Spleen (tissue), 11 donors: Measurements from ENCODE around the gene LTBP2. TPM values are rescaled to one million over a fixed set of nuclear protein-coding genes. Genes with fewer than 3 reads are reported as not detected.
A peak's percentile ranks its signal among the peaks of the same experiment; 100 is the strongest.

ENCODE experiments used
- DNase-seq: peaks from one replicate; pipeline ENCODE4 v3.0.0-alpha.2; 2020
- H3K27ac ChIP-seq, 8 donors: fragments of 200-600 bp; sonication (generic) in 7 of 8; 1 replicate in 4 of 8; 2 replicates in 4 of 8; pipeline versions ENCODE4 v1.5.0 to v1.8.0; 2016 to 2021; ENCODE audit warnings: inconsistent platforms in 4 of 8, mild to moderate bottlenecking in 4 of 8, moderate library complexity in 1 of 8
- H3K27me3 ChIP-seq, 7 donors: fragments of 200-600 bp; sonication (generic) in 6 of 7; replicated peaks in 1 of 7; 1 replicate in 4 of 7; 2 replicates in 3 of 7; pipeline versions ENCODE4 v1.5.0 to v1.8.0; 2016 to 2021; ENCODE audit warnings: inconsistent platforms in 3 of 7, mild to moderate bottlenecking in 1 of 7
- H3K36me3 ChIP-seq, 6 donors: fragments of 200-600 bp; sonication (generic) in 5 of 6; 1 replicate in 4 of 6; 2 replicates in 2 of 6; pipeline versions ENCODE4 v1.5.0 to v1.8.0; 2016 to 2021; ENCODE audit warnings: inconsistent platforms in 2 of 6
- H3K4me1 ChIP-seq, 6 donors: fragments of 200-600 bp; sonication (generic) in 5 of 6; 1 replicate in 3 of 6; 2 replicates in 3 of 6; pipeline versions ENCODE4 v1.5.0 to v1.8.0; 2016 to 2021; ENCODE audit warnings: inconsistent platforms in 3 of 6
- H3K4me3 ChIP-seq, 8 donors: fragments of 200-600 bp; sonication (generic) in 7 of 8; 1 replicate in 4 of 8; 2 replicates in 4 of 8; pipeline versions ENCODE4 v1.5.0 to v1.8.0; 2016 to 2021; ENCODE audit warnings: inconsistent platforms in 4 of 8, mild to moderate bottlenecking in 4 of 8, moderate library complexity in 2 of 8
- H3K9me3 ChIP-seq, 8 donors: fragments of 200-600 bp; sonication (generic) in 7 of 8; 1 replicate in 4 of 8; 2 replicates in 4 of 8; pipeline versions ENCODE4 v1.5.0 to v1.8.0; 2016 to 2021; ENCODE audit warnings: inconsistent platforms in 4 of 8
- POLR2A ChIP-seq, 3 donors: fragments of 450-650 bp; IDR thresholded peaks; one replicate each; pipeline ENCODE4 v1.5.1; 2017; ENCODE audit warnings: antibody characterized with exemption in 3 of 3, mild to moderate bottlenecking in 1 of 3
- POLR2AphosphoS5 ChIP-seq, 3 donors: sonication (generic); formaldehyde crosslinking; IDR thresholded peaks; one replicate each; pipeline ENCODE4 v1.5.1; 2017; ENCODE audit warnings: antibody characterized with exemption in 3 of 3
- WGBS, 5 donors: extraction: QIAGEN DNeasy Blood & Tissue Kit in 3 of 5; methylation state at CpG; one replicate each; pipeline versions ENCODE4 v1.1.5 to v1.1.7; 2013 to 2018; 5-methylcytosine and 5-hydroxymethylcytosine counted together
- intact Hi-C: fragments of 100-400 bp; cut with DNase I; formaldehyde crosslinking; loops from one replicate; pipeline ENCODE4 v1.15.0; 2023; ENCODE audit warnings: low total_unique reads
- polyA plus RNA-seq, 3 donors: library from polyadenylated mRNA; stranded (reverse); fragments of 200-250 nt; gene quantifications; one replicate each; pipeline ENCODE4 v1.2.1, GENCODE V29; 2013
- total RNA-seq, 7 donors: library from RNA; depleted of rRNA in 3 of 7; stranded (reverse); fragments of >200 nt in 3 of 7; fragmentation: NEBNext Ultra II Directional in 4 of 7; extraction: Animal tissue kit (Norgen Biotek cat#: 25700) in 4 of 7; gene quantifications; one replicate each; pipeline versions ENCODE4 v1.1.0 to v1.2.1, GENCODE V29; 2016 to 2021
- TF ChIP-seq, protein P1 (sequence below), 11 experiments: fragments of 200-600 bp in 7 of 11; fragments of 450-650 bp in 4 of 11; sonication (generic) in 4 of 11; IDR thresholded peaks in 8 of 11; conservative IDR thresholded peaks in 3 of 11; 1 replicate in 7 of 11; 2 replicates in 4 of 11; pipeline versions ENCODE4 v1.4.0 to v1.8.0; 2016 to 2021; ENCODE audit warnings: antibody characterized with exemption in 11 of 11, inconsistent platforms in 4 of 11, mild to moderate bottlenecking in 1 of 11
- donor health status: healthy with polysubstance abuse.
- donor health status: DM: no; HTN: no; CAD: no; lungs with moderate emphysema.
- donor health status: DM: no; HTN: no; CAD: no.
- donor health status: Bipolar disorder and iron deficiency.
- donor health status: healthy.
- donor health status: DM: no; HTN: no; CAD: no.
- donor health status: DM: yes; HTN: yes; CAD: no.

Gene LTBP2
- total and polyA plus RNA-seq, 10 donors = 3.4 to 10.7 (median 5.6) TPM

DNA sequence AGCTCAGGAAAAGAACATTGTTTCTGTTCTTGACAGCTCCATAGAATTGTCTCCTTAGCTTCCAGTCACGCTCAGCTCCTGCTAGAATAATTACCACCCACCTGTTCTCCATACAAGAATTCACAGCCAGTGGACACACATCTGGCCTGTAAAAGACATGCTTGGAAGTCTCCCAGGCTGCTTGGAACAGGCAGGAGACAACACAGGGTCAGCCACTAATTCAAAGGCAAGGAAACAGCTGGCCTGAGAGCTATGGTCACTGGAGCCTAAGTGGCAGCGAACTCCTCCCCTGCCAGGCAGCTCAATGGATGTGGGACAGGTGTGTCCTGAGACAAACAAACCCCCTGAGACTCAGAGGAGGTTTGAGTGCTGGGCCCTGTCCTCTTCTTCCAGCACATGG lies 22.9 kb upstream of the LTBP2 start:
- 84 to 91% (median 89%) methylated on average over 2 of the region's 2 CpGs for WGBS, 5 donors
- Histone ChIP-seq H3K4me1 (peaks cover 0 to 30% (median 0%) of the 10 kb centered on the region in 6 donors), H3K27me3 (no peaks in the 10 kb centered on the region), H3K36me3 (no peaks in the 10 kb centered on the region), H3K9me3 (no peaks in the 10 kb centered on the region), H3K4me3 (no peak overlapping the region), H3K27ac (no peak overlapping the region)
- TF ChIP-seq, protein P1, sequence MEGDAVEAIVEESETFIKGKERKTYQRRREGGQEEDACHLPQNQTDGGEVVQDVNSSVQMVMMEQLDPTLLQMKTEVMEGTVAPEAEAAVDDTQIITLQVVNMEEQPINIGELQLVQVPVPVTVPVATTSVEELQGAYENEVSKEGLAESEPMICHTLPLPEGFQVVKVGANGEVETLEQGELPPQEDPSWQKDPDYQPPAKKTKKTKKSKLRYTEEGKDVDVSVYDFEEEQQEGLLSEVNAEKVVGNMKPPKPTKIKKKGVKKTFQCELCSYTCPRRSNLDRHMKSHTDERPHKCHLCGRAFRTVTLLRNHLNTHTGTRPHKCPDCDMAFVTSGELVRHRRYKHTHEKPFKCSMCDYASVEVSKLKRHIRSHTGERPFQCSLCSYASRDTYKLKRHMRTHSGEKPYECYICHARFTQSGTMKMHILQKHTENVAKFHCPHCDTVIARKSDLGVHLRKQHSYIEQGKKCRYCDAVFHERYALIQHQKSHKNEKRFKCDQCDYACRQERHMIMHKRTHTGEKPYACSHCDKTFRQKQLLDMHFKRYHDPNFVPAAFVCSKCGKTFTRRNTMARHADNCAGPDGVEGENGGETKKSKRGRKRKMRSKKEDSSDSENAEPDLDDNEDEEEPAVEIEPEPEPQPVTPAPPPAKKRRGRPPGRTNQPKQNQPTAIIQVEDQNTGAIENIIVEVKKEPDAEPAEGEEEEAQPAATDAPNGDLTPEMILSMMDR (IDR thresholded peaks at IDR 0.05 in 8 of 11, conservative IDR thresholded peaks at IDR 0.05 in 3 of 11) = no peak
- TF ChIP-seq POLR2AphosphoS5 (IDR thresholded peaks at IDR 0.05) (no peak), POLR2A (IDR thresholded peaks at IDR 0.05) (no peak)
- DNase-seq = peak; percentile 32
- intact Hi-C loops = no loop called here

DNA sequence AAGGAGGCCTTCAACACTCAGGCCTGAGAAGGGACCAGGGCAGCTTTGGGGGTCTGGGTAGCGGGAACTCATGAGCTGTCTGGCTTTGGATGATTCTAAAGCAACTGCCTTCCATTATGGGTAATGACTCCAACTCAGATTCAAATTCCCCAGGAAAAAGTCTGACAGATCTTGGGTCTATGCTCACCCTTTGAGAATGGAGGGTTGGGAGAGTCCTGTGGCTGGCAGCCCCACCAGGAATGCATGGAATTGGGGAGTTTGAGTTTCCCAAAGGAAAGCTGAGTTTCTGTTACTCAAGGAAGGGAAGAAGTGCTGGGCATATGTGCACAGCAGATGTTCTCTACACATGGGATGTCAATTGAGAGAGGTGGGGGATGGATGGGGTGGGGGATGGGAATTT lies 22.4 kb upstream of the LTBP2 start:
- WGBS, 5 donors = 86 to 96% (median 94%) methylated on average over 1 of the region's 1 CpG

DNA sequence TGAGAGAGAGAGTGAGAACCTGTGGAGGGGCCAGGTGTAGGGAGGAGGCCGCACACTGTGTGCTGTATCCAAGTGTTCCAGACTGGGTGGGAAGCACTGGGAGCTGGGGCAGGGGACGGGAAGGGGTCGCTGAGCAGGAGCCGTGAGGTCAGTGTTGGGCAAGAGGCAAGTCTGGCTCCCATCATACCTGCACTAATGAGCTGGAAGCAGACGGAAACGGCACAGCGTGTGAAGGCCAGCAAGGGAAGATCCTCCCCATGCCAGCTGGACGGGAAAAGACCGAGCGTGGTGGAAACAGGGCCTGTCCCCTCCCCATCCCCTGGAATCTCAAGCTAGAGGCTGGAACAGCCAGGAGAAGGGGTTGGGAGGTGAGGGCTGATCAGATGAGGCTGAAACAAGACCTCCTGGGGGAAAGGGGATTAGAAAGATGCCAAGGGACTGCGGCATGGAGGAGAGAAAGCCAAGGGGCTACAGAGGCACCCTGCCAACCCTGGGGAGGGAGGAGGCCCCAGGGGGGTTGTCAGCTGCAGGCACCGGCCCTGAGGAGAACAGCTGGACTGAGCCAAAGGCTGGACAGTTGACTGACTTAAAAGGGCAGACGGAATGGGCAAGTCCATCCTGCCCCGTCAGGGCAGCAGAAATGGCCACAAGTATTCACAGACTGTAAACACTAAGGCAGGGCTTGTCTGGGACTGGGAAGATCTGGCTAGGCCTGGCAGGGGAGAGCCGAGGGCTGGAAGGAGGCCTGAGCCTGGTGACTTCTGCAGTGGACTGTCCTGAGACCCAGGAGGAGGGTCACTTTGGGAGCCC lies 19.0 kb upstream of the LTBP2 start:
- peak; percentile 35 for DNase-seq
- H3K4me1 ChIP-seq = peaks cover 0 to 15% (median 3%) of the 10 kb centered on the region in 6 donors
- intact Hi-C loops = no loop called here
- no peaks in the 10 kb centered on the region for H3K9me3 ChIP-seq
- TF ChIP-seq POLR2AphosphoS5 (IDR thresholded peaks at IDR 0.05) (no peak), POLR2A (IDR thresholded peaks at IDR 0.05) (no peak)
- TF ChIP-seq, protein P1 (IDR thresholded peaks at IDR 0.05 in 8 of 11, conservative IDR thresholded peaks at IDR 0.05 in 3 of 11) = no peak
- no peak overlapping the region for H3K4me3 ChIP-seq
- 73 to 86% (median 80%) methylated on average over 15 of the region's 15 CpGs for WGBS, 5 donors
- no peaks in the 10 kb centered on the region for H3K36me3 ChIP-seq
- no peaks in the 10 kb centered on the region for H3K27me3 ChIP-seq
- no peak overlapping the region for H3K27ac ChIP-seq

More for the DNA sequence above, 22.4 kb upstream of the LTBP2 start:
- peaks cover 0 to 30% (median 0%) of the 10 kb centered on the region in 6 donors for H3K4me1 ChIP-seq
- H3K9me3 ChIP-seq = no peaks in the 10 kb centered on the region
- H3K27me3 ChIP-seq = no peaks in the 10 kb centered on the region
- H3K4me3 ChIP-seq = no peak overlapping the region
- peak; percentile 10 for DNase-seq
- intact Hi-C loops = no loop called here
- H3K27ac ChIP-seq = no peak overlapping the region
- no peaks in the 10 kb centered on the region for H3K36me3 ChIP-seq
- no peak for TF ChIP-seq POLR2AphosphoS5 (IDR thresholded peaks at IDR 0.05)
- TF ChIP-seq POLR2A (IDR thresholded peaks at IDR 0.05) = no peak
- TF ChIP-seq, protein P1 (IDR thresholded peaks at IDR 0.05 in 8 of 11, conservative IDR thresholded peaks at IDR 0.05 in 3 of 11) = no peak

DNA sequence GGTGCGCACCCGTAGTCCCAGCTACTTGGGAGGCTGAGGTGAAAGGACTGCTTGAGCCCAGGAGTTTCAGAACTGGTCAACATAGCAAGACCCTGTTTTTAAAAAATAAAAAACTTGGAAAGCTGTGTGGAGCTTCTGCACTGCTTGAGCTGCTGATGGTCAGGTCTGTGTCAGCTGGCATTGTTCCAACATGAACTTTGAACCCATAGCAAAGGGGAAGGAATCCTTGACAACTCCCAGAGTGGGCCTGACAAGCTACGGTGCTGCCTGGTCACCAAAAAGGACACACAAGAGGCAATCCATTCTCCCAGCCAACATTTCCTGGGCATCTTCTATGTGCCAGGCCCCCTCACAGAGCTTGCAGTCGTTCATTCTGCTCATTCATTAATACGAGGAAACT lies 16.4 kb upstream of the LTBP2 start:
- no peak overlapping the region for H3K27ac ChIP-seq

More for the DNA sequence above, 16.4 kb upstream of the LTBP2 start:
- no peak overlapping the region for H3K4me3 ChIP-seq
- no peaks in the 10 kb centered on the region for H3K9me3 ChIP-seq
- WGBS, 5 donors = 68 to 89% (median 83%) methylated on average over 5 of the region's 5 CpGs
- H3K4me1 ChIP-seq = peaks cover 0 to 15% (median 0%) of the 10 kb centered on the region in 6 donors
- H3K36me3 ChIP-seq = no peaks in the 10 kb centered on the region
- no peak for DNase-seq
- intact Hi-C loops = no loop called here
- no peaks in the 10 kb centered on the region for H3K27me3 ChIP-seq
- TF ChIP-seq POLR2AphosphoS5 (IDR thresholded peaks at IDR 0.05) (no peak), POLR2A (IDR thresholded peaks at IDR 0.05) (no peak)
- TF ChIP-seq, protein P1 (IDR thresholded peaks at IDR 0.05 in 8 of 11, conservative IDR thresholded peaks at IDR 0.05 in 3 of 11) = no peak
